Prostate gland (tissue), 2 donors: Measurements from ENCODE around the gene RUFY3.

Source experiments
- CTCF ChIP-seq, 4 experiments: fragments of 200-600 bp in 2 of 4; fragments of 450-650 bp in 2 of 4; sonication (generic) in 2 of 4; IDR thresholded peaks; 1 replicate in 3 of 4; 2 replicates in 1 of 4; pipeline ENCODE4 v1.5.1; 2016 to 2019; ENCODE audit warnings: antibody characterized with exemption in 4 of 4, mild to moderate bottlenecking in 2 of 4, moderate library complexity in 2 of 4
- POLR2A ChIP-seq: fragments of 450-650 bp; IDR thresholded peaks from one replicate; pipeline ENCODE4 v1.6.1; 2016; ENCODE audit warnings: antibody characterized with exemption, mild to moderate bottlenecking
- POLR2AphosphoS5 ChIP-seq: sonication (generic); formaldehyde crosslinking; IDR thresholded peaks from one replicate; pipeline ENCODE4 v1.6.1; 2017; ENCODE audit warnings: antibody characterized with exemption

GRCh38 chr4:70768301-70768948 lies 46.7 kb downstream of the RUFY3 start:
- TF ChIP-seq CTCF (IDR thresholded peaks at IDR 0.05) (no peak), POLR2AphosphoS5 (no peak), POLR2A (no peak)
